Anterior cingulate cortex (tissue), 58 donors: ENCODE results near the gene SSX7.
"Not testable (repeated sequence)": the region's sequence is repeated elsewhere in the genome, so short reads cannot be mapped to it uniquely, and the experiment has no call there.

Experiments used
- DNase-seq, 58 donors: peaks; one replicate each; lab custom pipeline; 2025; lab: John Stamatoyannopoulos, UW

Gene SSX7

GRCh38 chrX:52654800-52655199, at the start of gene SSX7:
TSS of gene SSX7 (minus strand) at chrX:52654900. CDS start at chrX:52653472, 1,428 bp downstream.
- not testable (repeated sequence) for DNase-seq

- DNase-seq: not testable (repeated sequence)
Observed at GRCh38 chrX:52692034-52692433, 37.3 kb upstream of the SSX7 start.

- not testable (repeated sequence) for DNase-seq
Observed at GRCh38 chrX:52662218-52662617, 7.5 kb upstream of the SSX7 start.

GRCh38 chrX:52655475-52655874, 775 bp upstream of the SSX7 start:
- not testable (repeated sequence) for DNase-seq

- not testable (repeated sequence) for DNase-seq
Observed at GRCh38 chrX:52650676-52651075, 4.0 kb downstream of the SSX7 start.

- DNase-seq: not testable (repeated sequence)
Observed at GRCh38 chrX:52648956-52649355, 5.7 kb downstream of the SSX7 start.

GRCh38 chrX:52628483-52628882, 26.2 kb downstream of the SSX7 start:
- DNase-seq: not testable (repeated sequence)

- not testable (repeated sequence) for DNase-seq
Observed at GRCh38 chrX:52620661-52621060, 34.0 kb downstream of the SSX7 start.

GRCh38 chrX:52608961-52609360, 45.7 kb downstream of the SSX7 start:
- no peak for DNase-seq

GRCh38 chrX:52603151-52603550, 51.5 kb downstream of the SSX7 start:
- not testable (repeated sequence) for DNase-seq

- no peak for DNase-seq
Observed at GRCh38 chrX:52598886-52599285, 55.8 kb downstream of the SSX7 start.

- no peak for DNase-seq
Observed at GRCh38 chrX:52594658-52595057, 60.0 kb downstream of the SSX7 start.
